Activated CD8-positive, alpha-beta memory T cell treated with anti-CD3 and anti-CD28 coated beads for 1 hour (primary cell): ENCODE measurements around the gene GLTP.

Experiments
- DNase-seq, 2 donors: peaks; one replicate each; pipeline ENCODE4 v3.0.0-alpha.2; 2020; ENCODE audit warnings: low read depth in 1 of 2; ENCODE audit errors: extremely low read depth in 1 of 2

GLTP gene

DNA sequence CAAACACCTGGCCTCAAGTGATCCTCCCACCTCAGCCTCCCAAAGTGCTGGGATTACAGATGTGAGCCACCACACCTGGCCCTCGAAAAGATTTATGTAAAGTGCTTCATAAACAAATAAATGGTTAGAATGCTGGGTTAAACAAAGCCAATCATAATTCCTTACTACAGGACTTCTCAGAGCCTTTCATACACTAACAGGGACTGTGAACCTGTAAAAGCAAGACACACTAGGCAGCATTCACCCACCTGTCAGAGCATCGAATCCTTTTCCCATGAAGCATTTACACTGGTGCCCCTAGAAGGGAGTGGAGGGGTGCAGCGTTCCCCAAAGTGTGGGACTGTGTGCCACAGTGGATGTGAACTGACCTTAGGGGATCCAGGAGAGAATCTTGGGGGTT is 76.7 kb downstream of the GLTP start:
- no peak for DNase-seq

DNA sequence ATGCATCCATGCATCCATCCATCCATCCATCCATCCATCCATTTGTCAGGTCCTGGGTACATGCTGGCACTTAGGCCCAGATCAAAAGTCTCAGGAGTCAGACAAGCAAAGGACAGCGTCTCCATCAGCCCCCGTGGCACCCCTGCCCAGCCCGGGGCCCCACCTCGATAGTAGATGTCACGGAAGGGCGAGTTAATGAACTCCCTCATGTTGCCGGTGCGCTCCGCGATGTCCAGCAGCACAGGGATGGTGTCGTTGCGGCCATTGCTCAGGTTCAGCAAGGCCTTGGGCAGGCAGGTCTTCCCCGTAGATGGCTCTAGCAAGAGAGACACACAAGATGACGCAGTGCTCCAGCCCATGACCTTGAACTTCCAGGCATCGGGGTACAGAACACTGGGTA is 77.5 kb downstream of the GLTP start:
- DNase-seq = no peak
